ENCODE results near the gene RPS6KB2.

Gene RPS6KB2

DNA sequence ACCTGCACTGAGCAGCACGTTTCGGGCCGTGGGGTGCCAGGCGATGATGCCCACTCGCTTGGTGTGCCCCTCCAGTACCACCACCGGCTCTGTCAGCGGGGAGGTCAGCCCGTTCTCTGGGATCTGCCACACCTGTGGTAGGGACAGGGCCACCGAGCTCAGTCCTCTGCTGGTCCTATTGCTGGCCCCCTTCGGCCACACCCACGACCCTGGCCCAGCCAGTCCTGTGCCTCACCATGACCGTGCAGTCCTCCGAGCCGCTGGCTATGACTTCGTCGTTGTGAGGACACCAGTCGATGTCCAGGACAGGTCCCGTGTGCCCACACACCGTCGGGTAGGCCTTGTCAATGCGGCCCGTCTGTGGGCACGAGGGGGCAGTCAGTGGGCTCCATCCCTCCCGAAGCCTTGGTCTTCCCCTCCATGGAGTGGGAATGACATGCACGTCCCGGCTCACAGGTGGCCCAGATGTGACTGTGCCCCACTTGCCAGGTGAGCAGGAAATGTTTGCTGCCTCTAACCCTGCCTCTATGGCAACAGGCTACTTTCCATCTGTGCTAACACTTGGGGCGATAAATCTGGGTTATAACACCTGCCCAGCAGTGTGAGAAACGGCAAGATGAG, 13.5 kb downstream of the RPS6KB2 start:
- DNase-seq, result no peak
- Histone ChIP-seq H3K4me3 (ENCODE audit: low read depth, low read length) (no peak overlapping the region), H3K27ac (no peak overlapping the region), H3K36me3 (peaks cover 29% of the 10 kb centered on the region), H3K27me3 (ENCODE audit: insufficient read depth, low read depth, severe bottlenecking) (no peaks in the 10 kb centered on the region), H3K9me3 (ENCODE audit: severe bottlenecking) (no peaks in the 10 kb centered on the region)
- TF ChIP-seq CTCF (IDR thresholded peaks at IDR 0.05; ENCODE audit: low read depth, low read length), result no peak

DNA sequence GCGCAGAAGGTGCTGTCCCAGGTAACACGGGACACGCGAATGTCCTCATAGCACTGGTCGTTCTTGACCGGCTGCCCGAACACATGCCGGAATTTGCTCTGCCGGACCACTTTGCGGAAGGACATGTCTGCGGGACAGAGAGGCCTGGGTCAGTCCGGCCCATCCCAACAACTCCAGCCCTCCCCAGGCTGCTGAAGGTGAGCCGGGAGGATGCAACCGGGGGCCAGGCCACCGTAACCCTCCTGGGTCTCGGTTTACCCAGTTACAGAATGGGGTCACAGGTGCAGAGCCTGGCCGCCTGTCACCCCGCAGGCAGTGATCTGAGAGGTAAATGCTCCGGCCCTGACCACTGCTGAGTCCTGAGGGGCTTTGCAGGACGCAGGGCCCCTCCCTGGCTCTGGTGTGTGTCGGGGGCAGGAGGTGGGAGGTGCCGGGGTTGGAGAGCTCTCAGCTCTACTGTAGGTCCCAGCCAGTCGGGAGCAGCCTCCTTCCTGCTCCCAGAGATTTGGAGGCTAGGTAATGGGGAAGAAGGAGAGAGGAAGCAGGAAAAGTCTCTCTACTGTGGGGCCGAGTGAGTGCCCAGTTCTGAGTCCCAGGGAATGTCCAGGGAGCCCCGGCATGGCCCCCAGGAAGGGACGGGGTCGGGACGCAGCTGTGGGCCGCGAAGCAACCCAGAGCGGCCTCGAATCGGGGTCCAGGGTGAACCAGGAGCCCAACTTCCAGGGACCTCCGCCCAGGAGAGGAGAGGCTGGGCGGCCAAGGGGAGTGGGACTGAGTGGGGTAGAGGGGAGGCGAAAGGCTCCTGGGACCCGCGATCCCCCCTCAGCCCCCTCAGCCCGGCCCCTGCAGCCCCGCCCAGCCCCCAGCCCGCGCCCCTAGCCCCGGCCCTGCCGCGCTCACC, 14.5 kb downstream of the RPS6KB2 start:
- peaks cover 24% of the 10 kb centered on the region for H3K36me3 ChIP-seq
- H3K9me3 ChIP-seq (ENCODE audit: severe bottlenecking), result no peaks in the 10 kb centered on the region
- no peak for TF ChIP-seq CTCF (IDR thresholded peaks at IDR 0.05; ENCODE audit: low read depth, low read length)
- peak overlapping the region; percentile 38 for H3K27ac ChIP-seq
- no peaks in the 10 kb centered on the region for H3K27me3 ChIP-seq (ENCODE audit: insufficient read depth, low read depth, severe bottlenecking)
- peak overlapping the region; percentile 69 for H3K4me3 ChIP-seq (ENCODE audit: low read depth, low read length)
- no peak for DNase-seq

- no peaks in the 10 kb centered on the region for H3K9me3 ChIP-seq (ENCODE audit: severe bottlenecking)
- DNase-seq, result no peak
- H3K27me3 ChIP-seq (ENCODE audit: insufficient read depth, low read depth, severe bottlenecking), result no peaks in the 10 kb centered on the region
- no peak for TF ChIP-seq CTCF (IDR thresholded peaks at IDR 0.05; ENCODE audit: low read depth, low read length)
- H3K4me3 ChIP-seq (ENCODE audit: low read depth, low read length), result no peak overlapping the region
- peaks cover 2% of the 10 kb centered on the region for H3K36me3 ChIP-seq
- H3K27ac ChIP-seq, result no peak overlapping the region
These were observed 17.2 kb downstream of the RPS6KB2 start for GRCh38 chr11:67445515-67445914.

GRCh38 chr11:67448220-67448609, 19.9 kb downstream of the RPS6KB2 start:
- no peak for TF ChIP-seq CTCF (IDR thresholded peaks at IDR 0.05; ENCODE audit: low read depth, low read length)
- no peaks in the 10 kb centered on the region for H3K27me3 ChIP-seq (ENCODE audit: insufficient read depth, low read depth, severe bottlenecking)
- no peak for DNase-seq
- no peak overlapping the region for H3K27ac ChIP-seq
- H3K36me3 ChIP-seq, result no peaks in the 10 kb centered on the region
- no peak overlapping the region for H3K4me3 ChIP-seq (ENCODE audit: low read depth, low read length)
- no peaks in the 10 kb centered on the region for H3K9me3 ChIP-seq (ENCODE audit: severe bottlenecking)

DNA sequence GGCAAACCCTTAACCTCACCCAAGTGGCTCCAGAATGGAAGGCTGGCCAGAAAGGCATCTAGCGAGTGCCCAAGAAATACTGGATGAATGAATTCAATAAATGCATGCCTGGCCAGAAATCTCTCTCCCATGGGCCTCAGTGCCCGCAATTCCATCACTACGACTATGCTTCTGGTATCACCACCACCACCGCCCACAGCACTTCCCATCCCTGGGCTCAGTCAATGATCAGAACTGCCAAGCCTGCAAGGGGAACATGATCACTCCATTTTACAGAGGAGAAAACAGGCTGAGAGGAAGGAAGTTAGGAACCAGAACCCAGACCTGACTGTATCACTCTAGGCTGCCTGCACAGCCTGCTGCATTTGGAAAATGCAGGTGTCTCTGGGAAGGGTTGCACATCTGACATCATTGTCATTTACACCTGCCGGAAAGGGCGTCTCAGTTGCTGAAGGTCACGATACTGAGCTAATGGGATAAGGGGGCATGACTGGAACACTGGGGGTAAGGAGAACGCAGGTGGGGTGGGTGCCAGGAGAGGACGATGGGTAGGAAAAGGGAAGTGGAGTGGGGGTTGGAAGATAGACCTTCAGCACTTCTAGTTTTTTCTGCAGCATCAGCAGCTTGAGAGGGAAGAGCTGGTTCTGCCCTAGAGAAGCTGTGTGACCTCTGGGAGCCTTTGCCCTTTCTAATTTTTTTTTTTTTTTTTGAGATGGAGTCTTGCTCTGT, 21.0 kb downstream of the RPS6KB2 start:
- no peaks in the 10 kb centered on the region for H3K9me3 ChIP-seq (ENCODE audit: severe bottlenecking)
- H3K27me3 ChIP-seq (ENCODE audit: insufficient read depth, low read depth, severe bottlenecking), result no peaks in the 10 kb centered on the region
- no peaks in the 10 kb centered on the region for H3K36me3 ChIP-seq
- no peak for DNase-seq
- H3K27ac ChIP-seq, result no peak overlapping the region
- no peak overlapping the region for H3K4me3 ChIP-seq (ENCODE audit: low read depth, low read length)
- TF ChIP-seq CTCF (IDR thresholded peaks at IDR 0.05; ENCODE audit: low read depth, low read length), result no peak

Measured in WERI-Rb-1 (cell line).